Measurements from ENCODE around the gene NTN1. TPM values are rescaled to one million over a fixed set of nuclear protein-coding genes. Genes with fewer than 3 reads are reported as not detected.
"Not testable (repeated sequence)": the region's sequence is repeated elsewhere in the genome, so short reads cannot be mapped to it uniquely, and the experiment has no call there.

The NTN1 gene
- total RNA-seq, 4 donors from 2014 or later: 3.3 to 19.2 (median 10.4) TPM

- Histone ChIP-seq H3K27ac (no peak overlapping the region), H3K36me3 (no peaks in the 10 kb centered on the region), H3K9me3 (no peaks in the 10 kb centered on the region), H3K4me1 (no peaks in the 10 kb centered on the region), H3K4me3 (no peak overlapping the region), H3K27me3 (no peaks in the 10 kb centered on the region)
- TF ChIP-seq POLR2A (IDR thresholded peaks at IDR 0.05) (no peak), CTCF (IDR thresholded peaks at IDR 0.05) (no peak)
- DNase-seq: no peak
- intact Hi-C loops (cut with DNase I; ENCODE audit: low total_unique reads): no loop called here
These were observed 84.0 kb downstream of the NTN1 start for GRCh38 chr17:9105068-9105868.

GRCh38 chr17:9106278-9106677 lies 85.0 kb downstream of the NTN1 start:
- H3K9me3 ChIP-seq; H3K4me3 ChIP-seq; H3K4me1 ChIP-seq; DNase-seq; H3K36me3 ChIP-seq; H3K27me3 ChIP-seq; intact Hi-C loops (cut with DNase I; ENCODE audit: low total_unique reads); H3K27ac ChIP-seq: not testable (repeated sequence)

GRCh38 chr17:9107527-9107926 lies 86.2 kb downstream of the NTN1 start:
- Histone ChIP-seq H3K27ac (no peak overlapping the region), H3K36me3 (no peaks in the 10 kb centered on the region), H3K9me3 (no peaks in the 10 kb centered on the region), H3K4me1 (no peaks in the 10 kb centered on the region), H3K27me3 (no peaks in the 10 kb centered on the region), H3K4me3 (no peak overlapping the region)
- intact Hi-C loops (cut with DNase I; ENCODE audit: low total_unique reads): no loop called here
- DNase-seq: no peak
- no peak for TF ChIP-seq POLR2A (IDR thresholded peaks at IDR 0.05)
- TF ChIP-seq CTCF (IDR thresholded peaks at IDR 0.05): no peak

- intact Hi-C loops (cut with DNase I; ENCODE audit: low total_unique reads): no loop called here
- H3K27ac ChIP-seq: no peak overlapping the region
- no peaks in the 10 kb centered on the region for H3K27me3 ChIP-seq
- H3K4me1 ChIP-seq: no peaks in the 10 kb centered on the region
- H3K4me3 ChIP-seq: no peak overlapping the region
- H3K9me3 ChIP-seq: no peaks in the 10 kb centered on the region
- H3K36me3 ChIP-seq: no peaks in the 10 kb centered on the region
- no peak for DNase-seq
- TF ChIP-seq CTCF (IDR thresholded peaks at IDR 0.05): no peak
- TF ChIP-seq POLR2A (IDR thresholded peaks at IDR 0.05): no peak
These were observed 86.8 kb downstream of the NTN1 start for GRCh38 chr17:9108146-9108545.

GRCh38 chr17:9109933-9110332 lies 88.6 kb downstream of the NTN1 start:
- no peak for DNase-seq
- Histone ChIP-seq H3K4me1 (no peaks in the 10 kb centered on the region), H3K27ac (no peak overlapping the region), H3K36me3 (no peaks in the 10 kb centered on the region), H3K4me3 (no peak overlapping the region), H3K9me3 (no peaks in the 10 kb centered on the region), H3K27me3 (no peaks in the 10 kb centered on the region)
- TF ChIP-seq POLR2A (IDR thresholded peaks at IDR 0.05): no peak
- no peak for TF ChIP-seq CTCF (IDR thresholded peaks at IDR 0.05)
- intact Hi-C loops (cut with DNase I; ENCODE audit: low total_unique reads): no loop called here

Measured in uterus (tissue), 4 donors.